LNCaP clone FGC (cell line): ENCODE measurements around the gene DPP8.

Experiments
- DNase-seq: peaks from one replicate; pipeline ENCODE4 v3.0.0-alpha.2; 2011; ENCODE audit warnings: low read depth
- H3K4me3 ChIP-seq: 2 replicates; pipeline ENCODE4 v1.5.1; 2011; ENCODE audit warnings: mild to moderate bottlenecking, low read depth, low read length, control low read depth
- TF ChIP-seq, protein P1 (sequence below): IDR thresholded peaks from 2 replicates; pipeline ENCODE4 v1.5.1; 2012; ENCODE audit warnings: mild to moderate bottlenecking; ENCODE audit not compliant: control insufficient read depth, insufficient read depth; ENCODE audit errors: extremely low read depth

The DPP8 gene

DNA sequence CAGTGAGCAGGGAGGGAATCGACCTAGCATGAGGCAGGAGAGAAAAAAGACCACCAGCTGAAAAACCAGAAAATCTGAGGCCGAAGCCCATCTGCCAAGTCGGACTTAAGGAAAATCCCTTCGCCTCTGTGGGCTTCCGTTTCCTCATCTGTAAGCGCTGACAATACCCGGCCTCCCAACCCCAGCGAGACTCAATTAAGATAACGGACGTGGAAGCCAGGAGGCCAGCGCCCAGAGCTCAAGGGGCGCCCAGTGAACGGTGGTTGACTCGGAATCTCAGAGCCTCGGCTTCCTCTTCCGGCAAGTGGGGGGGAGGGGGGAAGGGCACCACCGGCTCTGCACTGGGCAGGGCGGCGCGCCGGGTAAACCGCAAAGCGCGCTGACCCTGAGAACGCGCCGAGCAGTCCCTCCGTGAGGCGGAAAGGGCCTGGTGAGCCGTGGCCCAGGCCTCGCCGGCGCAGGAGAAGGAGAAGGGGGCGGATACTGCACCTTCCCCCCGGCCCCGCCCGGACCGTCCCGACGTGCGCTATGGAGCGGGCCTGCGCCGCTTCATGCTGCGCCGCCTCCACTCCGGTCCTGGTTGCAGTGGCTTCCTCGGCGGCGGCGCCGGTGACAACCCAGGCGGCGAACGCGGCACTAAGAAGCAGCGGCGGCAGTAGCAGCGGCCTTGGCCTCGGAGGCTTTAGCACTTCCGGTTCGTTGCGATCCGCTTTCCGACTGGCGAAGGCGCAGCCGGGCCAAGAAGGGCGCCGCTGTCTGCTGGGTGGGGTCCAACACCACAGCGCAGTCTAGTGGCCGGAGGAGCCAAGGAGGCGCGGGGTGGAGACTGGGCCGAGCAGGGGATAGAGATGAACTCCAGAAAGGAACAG, at the start of gene DPP8:
DPP8 (minus strand) TSS at position 693 of the 869 bp plus-strand sequence. CDS start 5,136 bp downstream, outside the sequence.
- H3K4me3 ChIP-seq = peak within 1 kb of the TSS; percentile 68
- peak; percentile 87 for DNase-seq
- TF ChIP-seq, protein P1, sequence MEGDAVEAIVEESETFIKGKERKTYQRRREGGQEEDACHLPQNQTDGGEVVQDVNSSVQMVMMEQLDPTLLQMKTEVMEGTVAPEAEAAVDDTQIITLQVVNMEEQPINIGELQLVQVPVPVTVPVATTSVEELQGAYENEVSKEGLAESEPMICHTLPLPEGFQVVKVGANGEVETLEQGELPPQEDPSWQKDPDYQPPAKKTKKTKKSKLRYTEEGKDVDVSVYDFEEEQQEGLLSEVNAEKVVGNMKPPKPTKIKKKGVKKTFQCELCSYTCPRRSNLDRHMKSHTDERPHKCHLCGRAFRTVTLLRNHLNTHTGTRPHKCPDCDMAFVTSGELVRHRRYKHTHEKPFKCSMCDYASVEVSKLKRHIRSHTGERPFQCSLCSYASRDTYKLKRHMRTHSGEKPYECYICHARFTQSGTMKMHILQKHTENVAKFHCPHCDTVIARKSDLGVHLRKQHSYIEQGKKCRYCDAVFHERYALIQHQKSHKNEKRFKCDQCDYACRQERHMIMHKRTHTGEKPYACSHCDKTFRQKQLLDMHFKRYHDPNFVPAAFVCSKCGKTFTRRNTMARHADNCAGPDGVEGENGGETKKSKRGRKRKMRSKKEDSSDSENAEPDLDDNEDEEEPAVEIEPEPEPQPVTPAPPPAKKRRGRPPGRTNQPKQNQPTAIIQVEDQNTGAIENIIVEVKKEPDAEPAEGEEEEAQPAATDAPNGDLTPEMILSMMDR = peak; percentile 100

- no peak for DNase-seq
- TF ChIP-seq, protein P1 = no peak
- H3K4me3 ChIP-seq = no peak overlapping the region
These were observed 44.4 kb upstream of the DPP8 start for GRCh38 chr15:65561934-65562333.

- no peak overlapping the region for H3K4me3 ChIP-seq
- TF ChIP-seq, protein P1 = no peak
These were observed 42.5 kb upstream of the DPP8 start for GRCh38 chr15:65559941-65560340.

DNA sequence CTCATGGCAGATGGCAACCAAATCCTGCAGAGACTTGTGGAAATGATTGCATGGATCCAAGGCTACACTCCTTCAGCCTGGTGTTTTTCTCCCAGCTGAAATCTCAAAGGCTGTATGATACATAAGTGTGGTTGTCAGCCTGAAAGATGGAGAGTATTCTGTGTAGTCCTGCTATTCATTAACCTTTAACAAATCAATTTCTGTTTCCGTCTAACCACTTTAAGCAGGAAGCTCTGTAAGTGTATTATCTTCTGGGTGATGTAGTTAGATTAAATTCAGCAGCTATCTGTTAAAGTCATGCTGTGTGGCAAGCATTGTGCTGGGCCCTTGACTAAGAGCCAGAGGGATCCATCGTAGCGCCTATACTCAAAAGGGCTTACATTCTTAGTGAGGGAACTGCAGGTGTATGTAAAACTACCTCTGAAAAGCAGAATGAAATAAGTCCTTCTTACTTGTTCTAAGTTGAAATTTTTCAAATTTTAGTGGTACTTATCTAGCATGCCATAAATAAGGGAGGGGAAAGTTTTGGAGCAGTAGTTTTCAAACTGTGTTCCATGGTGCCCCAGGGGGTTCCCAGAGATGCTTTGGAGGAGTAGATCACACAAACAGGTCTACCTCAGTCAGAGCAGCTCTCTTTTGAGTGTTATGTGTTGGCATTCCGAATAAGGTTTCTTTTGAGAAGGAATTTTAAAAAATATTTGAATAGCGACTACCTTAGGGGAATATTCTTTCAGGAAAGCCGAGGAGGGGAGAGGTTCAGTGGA, 41.7 kb upstream of the DPP8 start:
- H3K4me3 ChIP-seq = no peak overlapping the region
- DNase-seq = no peak
- TF ChIP-seq, protein P1 = no peak

More at GRCh38 chr15:65559941-65560340, 42.5 kb upstream of the DPP8 start:
- no peak for DNase-seq

- H3K4me3 ChIP-seq = no peak overlapping the region
- TF ChIP-seq, protein P1 = no peak
- DNase-seq = no peak
These were observed 40.8 kb upstream of the DPP8 start for GRCh38 chr15:65558336-65558735.

- DNase-seq = peak; percentile 74
- TF ChIP-seq, protein P1 = no peak
- H3K4me3 ChIP-seq = 0 out of 2 replicates have a peak overlapping the region, but pooled peaks have one; percentile 16
These were observed 39.1 kb upstream of the DPP8 start for GRCh38 chr15:65556622-65557021.
